DMS153 treated with DMSO at 0.1 percent for 48 hours (cell line): ENCODE results near the gene PIN4.
"Not testable (repeated sequence)": the region's sequence is repeated elsewhere in the genome, so short reads cannot be mapped to it uniquely, and the experiment has no call there.

ENCODE experiments used
- DNase-seq: peaks from one replicate; lab custom pipeline; 2025; ENCODE audit not compliant: unreplicated experiment; lab: John Stamatoyannopoulos, UW

PIN4 gene

DNA sequence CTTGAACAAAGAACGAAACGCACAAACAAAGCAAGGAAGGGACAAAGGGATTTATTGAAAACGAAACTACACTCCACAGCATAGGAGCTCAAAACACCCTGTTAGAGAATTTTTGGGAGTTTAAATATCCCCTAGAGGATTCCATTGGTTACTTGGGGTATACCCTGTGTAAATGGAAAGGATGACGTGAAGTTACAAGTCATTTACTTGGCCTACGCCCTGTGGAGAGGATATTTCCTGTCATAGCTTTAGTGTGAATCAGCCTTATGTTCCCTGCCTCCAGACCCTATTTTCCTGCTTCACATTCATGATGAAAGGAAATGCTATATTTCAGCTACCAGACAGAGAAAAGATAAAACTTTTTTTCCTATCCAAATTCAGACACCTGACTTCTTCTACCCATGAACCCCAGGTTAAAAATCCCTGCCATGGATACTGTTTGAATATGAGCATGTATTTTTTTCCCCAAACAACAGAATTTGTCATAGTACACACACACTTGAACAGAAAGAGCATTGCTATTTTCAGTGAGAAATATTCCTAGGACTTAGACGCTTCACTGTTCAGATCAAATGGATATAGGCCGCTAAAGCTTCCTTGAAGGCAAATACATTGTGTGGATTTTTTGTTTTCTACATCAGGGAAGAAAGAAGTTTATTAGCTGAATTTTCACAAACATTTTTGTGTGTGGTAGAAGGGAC is 20.4 kb downstream of the PIN4 start:
- DNase-seq = no peak

- DNase-seq = no peak
These were observed 21.3 kb downstream of the PIN4 start for GRCh38 chrX:72202792-72203401.

- DNase-seq = no peak
These were observed 21.9 kb downstream of the PIN4 start for GRCh38 chrX:72203421-72203820.

GRCh38 chrX:72205706-72206105 is 24.1 kb downstream of the PIN4 start:
- DNase-seq = no peak

DNA sequence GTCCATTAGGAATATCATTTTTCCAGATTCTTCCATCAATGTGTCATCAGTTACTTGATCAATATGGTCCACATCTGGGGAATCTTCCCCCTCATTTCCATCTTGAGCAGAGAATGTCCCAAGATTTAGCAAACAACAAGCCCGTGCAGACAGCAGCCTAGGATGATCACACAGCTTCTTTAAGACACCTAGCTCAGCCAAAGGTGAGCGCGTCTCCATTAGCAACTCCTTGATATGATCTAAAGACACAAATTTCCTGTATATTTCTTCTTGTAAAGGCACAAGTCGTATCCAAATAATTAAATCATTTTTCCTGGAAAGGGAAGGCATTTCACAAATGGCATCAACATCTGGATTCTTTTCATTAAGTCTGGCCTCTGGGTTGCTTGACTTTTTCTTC is 25.8 kb downstream of the PIN4 start:
- no peak for DNase-seq

DNA sequence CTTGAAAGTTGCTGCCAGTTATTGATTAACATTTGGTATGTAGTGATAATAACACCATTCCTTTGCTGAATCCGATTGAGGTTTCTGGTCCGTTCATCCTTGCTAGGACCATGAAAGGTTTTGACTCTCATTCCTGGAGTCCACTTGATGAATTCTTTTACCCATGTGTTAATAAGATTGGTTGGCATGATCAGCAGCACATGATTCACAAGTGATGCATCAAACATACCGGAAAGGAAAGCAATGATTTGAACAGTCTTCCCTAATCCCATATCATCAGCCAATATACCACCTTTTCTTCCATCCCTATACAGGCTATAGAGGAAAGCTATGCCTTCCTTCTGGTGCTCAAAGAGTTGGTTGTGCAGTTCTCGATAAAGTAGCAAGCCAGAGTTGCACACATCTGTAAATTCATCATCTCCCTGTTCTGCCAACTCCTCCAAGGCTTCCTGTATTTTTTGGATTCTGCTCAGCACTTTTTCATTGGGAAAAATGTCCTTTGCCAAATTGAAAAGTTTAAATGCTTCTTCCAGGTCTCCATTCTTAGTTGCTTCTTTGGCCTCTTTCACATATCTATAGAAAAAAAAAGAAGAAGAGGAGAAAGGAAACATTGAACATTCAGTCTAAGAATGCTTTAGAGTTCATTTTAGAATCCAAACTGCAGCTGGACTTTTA is 26.7 kb downstream of the PIN4 start:
- no peak for DNase-seq

DNA sequence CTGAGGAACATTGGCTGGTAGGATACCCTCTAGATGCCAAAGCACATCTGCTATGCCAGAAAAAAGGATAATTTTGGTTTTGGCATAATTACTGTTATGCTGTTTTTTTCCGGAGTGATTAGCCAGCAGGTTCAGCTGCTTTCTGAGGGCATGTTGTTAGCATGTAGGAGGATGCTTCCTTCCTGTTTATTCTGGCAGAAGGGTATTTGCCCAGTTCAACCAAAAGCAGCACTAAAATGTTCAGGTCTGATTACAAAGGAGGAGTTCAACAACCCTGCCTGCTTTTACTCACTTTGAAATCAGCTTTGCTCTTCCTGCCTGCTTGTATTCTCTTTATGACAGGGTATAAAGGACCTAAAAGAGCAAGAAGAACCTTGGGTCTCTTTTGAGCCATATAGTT is 35.4 kb downstream of the PIN4 start:
- DNase-seq = no peak

DNA sequence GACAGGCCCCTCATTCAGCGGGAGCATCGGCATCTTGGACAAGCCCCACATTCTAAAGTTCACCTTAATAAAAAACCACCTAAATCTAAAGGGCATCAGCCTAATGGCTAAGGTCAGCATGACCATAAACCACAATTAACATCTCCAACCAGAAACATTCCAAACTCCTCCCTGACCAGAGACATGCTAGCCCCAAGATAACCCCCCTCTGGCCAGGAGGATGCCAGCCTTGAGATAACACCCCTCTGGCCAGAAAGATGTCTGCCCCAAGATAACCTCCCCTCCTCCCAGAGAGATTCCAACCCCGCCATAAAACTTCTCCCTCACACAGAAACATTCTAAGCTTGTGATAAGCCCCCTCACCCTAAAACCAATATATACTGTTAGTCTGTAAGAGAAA is 38.8 kb downstream of the PIN4 start:
- DNase-seq = not testable (repeated sequence)

DNA sequence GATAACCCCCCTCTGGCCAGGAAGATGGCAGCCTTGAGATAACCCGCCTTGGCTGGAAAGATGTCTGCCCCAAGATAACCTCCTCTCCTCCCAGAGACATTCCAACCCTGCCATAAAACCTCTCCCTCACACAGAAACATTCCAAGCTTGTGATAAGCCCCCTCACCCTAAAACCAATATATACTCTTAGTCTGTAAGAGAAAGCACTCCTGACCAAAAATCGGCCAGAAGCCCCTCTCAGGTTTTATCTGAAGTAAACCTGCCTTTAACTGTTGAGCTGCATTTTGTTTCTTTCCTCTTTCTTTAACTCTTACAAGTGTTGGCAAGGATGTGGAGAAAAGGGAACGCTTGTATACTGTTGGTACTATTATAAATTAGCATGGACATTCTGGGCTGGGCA is 48.7 kb downstream of the PIN4 start:
- no peak for DNase-seq

DNA sequence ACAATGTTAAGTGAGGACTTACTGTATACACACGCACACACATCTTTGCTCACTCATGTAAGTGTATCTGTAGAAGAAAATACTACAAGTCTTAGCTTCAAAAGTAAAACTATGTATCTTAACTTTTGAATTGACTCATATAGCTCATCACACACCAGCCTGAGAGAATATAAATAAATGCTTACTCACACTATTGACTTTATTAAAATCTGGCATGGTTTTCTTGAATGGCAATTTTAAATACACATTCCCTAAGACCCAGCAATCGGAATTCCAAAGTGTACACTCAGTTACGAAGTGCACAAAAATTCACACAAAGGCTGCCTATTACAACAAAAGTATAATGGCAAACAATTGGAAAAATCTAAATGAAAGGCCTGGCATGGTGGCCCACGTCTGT is 55.3 kb downstream of the PIN4 start:
- DNase-seq = no peak

DNA sequence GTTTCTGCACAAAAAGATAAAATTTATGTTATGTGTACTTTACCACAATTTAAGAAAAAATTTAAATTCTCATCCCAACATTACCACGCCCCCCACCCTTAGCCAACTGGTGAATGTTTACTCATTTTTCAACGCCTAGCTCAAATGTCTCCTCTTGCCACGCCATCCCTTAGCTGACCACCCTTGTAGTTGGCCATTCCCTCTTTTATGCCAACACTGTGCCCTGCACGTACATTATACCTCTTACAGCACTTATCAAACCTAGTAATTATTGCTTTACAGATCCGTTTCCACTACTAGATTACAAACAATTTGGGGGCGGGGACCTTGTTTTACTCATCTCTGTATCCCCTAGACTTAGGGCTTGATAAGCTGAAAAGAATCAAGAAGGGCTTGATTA is 56.6 kb downstream of the PIN4 start:
- no peak for DNase-seq

DNA sequence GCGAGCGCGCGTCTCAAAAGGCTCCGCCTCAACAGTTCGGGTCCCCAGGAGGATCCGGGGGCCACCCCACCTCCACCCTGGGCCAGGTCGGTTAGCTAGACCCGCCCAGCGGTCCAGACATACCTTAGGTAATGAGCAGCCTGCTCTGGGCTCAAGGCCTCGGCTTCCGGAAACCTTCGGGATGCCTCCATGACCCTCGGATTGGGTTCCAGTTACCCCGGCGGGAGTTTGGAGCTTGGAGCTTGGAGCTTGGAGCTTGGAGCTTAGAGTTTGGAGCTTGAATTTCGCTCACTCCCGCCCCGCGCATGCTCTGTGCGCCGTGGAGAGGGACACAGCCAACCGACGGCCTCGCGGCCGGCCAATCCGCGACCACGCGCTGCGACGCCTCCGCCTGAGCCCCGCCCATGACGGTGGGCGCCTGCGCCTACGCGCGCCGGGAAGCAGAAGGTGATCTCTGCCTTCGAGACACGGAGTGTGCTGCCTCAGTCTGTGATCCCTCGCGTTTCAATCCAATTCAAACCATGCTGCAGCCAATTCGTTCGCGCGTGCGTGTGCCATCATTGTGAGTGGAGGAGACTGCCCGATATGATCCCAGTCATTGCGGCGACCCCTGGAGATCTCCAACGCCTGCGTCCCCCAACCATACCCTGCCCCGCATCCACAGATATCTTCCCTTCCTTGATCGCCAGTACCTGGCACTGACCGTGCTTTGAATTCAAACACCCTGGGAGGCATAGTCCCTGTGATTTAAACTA is 57.3 kb downstream of the PIN4 start, which contains the start of gene ERCC6L:
Gene ERCC6L (minus strand): TSS at position 307 of the 755 bp plus-strand sequence. CDS start 116 bp downstream, at position 191.
- peak; percentile 56 for DNase-seq

- no peak for DNase-seq
These were observed 59.4 kb downstream of the PIN4 start for GRCh38 chrX:72240976-72241375.

- no peak for DNase-seq
These were observed 61.9 kb downstream of the PIN4 start for GRCh38 chrX:72243472-72243871.

- peak; percentile 19 for DNase-seq
These were observed 64.0 kb downstream of the PIN4 start for GRCh38 chrX:72245461-72246089.

DNA sequence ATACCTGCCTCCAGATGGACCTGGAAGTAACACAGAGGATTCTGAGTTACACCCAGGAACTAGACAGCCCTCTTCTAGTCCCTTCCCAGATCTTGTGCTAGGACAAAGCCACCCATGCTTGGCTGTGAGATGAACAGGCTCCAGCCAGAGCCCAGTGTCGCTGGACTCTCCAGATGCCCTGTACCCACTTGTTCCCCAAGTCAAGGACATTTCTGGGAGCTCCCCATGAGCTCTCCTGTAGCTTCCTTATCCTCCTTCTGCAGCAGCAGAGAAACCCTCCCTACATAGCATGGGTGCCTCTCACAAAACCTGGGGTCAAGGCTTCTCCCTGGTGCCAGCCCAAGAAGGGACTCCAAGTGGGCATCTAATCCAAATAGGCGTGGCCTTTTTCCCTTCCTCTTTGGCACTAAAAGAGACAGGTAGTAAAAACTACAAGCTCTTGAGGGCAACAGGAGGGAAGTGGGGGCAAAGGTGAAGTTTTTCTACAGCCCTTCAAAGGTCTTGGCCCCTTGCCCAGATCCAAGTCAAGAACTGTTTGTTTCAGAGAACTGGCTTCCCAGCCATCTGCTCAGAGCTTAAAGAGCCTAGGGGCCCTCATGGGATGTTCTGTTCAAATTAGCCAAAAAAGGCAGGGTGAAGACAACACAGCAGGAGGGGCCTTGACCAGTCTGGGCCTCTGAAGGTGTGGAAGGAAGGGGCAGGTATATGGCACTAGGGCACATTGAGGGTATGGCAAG is 65.8 kb downstream of the PIN4 start:
- DNase-seq = peak; percentile 56
